T-helper 1 cell treated with Interleukin-12 subunit alpha and Interleukin-12 subunit beta and Interleukin-4 antibody, amounts not matched to agents 30 ng/mL and 1 ng/mL, for 36 hours (primary cell): ENCODE results near the gene NOS2. TPM values are rescaled to one million over a fixed set of nuclear protein-coding genes. Genes with fewer than 3 reads are reported as not detected.
"Not testable (repeated sequence)": the region's sequence is repeated elsewhere in the genome, so short reads cannot be mapped to it uniquely, and the experiment has no call there.

ENCODE experiments used
- intact Hi-C: fragments of 100-400 bp; cut with micrococcal nuclease; formaldehyde crosslinking; loops from one replicate; pipeline ENCODE4 v1.15.1; 2024
- total RNA-seq: library from RNA; stranded (reverse); gene quantifications from 2 replicates; pipeline ENCODE4 v1.2.3, GENCODE V29; 2022

Gene NOS2
- total RNA-seq, 1 donor from 2014 or later: 0.07 TPM

DNA sequence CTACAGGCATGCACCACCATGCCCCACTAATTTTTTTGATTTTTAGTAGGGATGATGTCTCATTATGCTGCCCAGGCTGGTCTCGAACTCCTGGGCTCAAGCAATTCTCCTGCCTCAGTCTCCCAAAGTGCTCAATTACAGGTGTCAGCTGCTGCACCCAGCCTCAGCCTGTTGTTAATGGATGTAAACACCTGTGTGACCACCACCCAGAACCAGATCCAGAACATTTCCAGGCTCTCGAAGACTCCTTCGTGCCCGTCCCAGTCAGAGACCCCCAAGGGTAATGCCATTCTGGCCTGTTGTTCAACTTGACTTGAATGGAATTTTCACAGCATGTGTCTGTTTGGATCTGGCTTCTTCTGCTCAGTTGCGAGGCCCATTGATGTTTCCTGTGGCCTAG is 59.8 kb downstream of the NOS2 start:
- intact Hi-C loops: not testable (repeated sequence)

DNA sequence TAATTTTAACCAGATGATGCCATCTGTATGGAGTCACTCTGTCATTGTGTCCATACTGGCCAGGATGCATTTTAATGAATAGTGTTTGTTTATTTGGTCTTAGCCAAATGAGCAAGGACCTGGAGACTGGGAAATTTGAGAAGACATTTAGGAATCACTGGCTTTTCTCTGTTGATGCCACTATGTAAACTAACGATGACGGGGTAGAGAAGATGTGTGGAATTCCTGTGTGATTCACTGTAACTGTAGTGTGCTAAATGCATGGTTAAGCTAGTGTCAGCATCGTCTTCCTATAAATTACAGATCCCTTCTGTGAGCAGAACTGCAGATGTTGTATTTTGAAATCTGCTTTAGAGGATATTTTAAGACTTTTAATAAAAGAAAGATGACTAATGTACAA is 66.6 kb downstream of the NOS2 start:
- intact Hi-C loops: no loop called here

DNA sequence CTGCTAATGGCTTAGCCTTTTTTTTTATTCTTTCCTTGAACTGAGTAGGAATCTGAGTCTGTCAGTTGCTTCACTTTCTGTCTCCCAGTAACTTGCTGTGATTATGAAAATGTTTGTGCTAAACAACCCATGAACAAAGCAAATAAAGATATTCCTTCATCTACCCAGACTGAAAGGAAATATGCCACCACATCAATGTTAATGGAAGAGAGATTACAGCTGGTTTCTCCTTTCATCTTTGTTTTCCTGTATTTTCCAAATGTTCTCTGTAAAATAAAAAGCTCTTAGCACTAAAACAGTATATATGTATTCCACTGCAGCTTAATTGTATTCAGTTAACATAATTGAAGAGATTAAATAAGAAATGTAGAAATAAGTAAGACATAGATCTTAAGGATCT is 67.6 kb downstream of the NOS2 start:
- intact Hi-C loops: not testable (repeated sequence)

DNA sequence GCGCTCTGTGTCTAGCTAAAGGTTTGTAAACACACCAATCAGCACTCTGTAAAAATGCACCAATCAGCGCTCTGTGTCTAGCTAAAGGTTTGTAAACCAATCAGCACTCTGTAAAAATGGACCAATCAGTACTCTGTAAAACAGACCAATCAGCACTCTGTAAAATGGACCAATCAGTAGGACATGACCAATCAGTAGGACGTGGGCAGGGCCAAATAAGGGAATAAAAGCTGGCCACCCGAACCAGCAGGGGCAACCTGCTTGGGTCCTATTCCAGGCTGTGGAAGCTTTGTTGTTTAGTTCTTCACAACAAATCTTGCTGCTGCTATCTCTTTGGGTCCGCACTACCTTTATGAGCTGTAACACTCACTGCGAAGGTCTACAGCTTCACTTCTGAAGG is 74.3 kb downstream of the NOS2 start:
- intact Hi-C loops: not testable (repeated sequence)

DNA sequence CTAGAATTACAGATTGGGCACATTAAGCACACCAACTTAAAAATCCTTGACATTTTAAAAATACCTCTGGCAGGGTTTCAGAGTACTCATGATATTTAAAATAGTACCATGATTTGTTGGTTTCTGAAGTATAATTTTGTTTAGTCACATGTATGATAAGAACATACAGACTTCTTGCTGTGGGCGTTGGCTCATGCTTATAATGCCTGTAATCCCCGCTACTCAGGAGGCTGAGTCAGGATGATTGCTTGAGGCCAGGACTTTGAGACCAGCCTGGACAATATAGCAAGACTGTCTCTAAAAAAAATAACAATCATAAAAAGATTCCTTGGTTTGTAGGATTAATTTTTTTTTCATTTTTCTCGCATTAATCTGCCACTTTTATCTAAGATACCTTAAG is 78.5 kb downstream of the NOS2 start:
- intact Hi-C loops: no loop called here

Other genes starting within 250 kb of the NOS2 start
- gene LGALS9, start 169.3 kb downstream of the NOS2 start, total RNA-seq: 141 and 145 TPM in 2 replicates
- gene LYRM9, start 92.8 kb upstream of the NOS2 start, total RNA-seq: 6.0 and 6.7 TPM in 2 replicates
- 17.0 and 17.6 TPM in 2 replicates for gene NLK, start 242.1 kb upstream of the NOS2 start, total RNA-seq